GM18907 (cell line): Measurements from ENCODE around the gene NUP62.
A peak's percentile ranks its signal among the peaks of the same experiment; 100 is the strongest.

ENCODE experiments used
- ATAC-seq: cut with Tn5 transposase; IDR thresholded peaks from one replicate; pipeline ENCODE4 v1.9.1; 2021; ENCODE audit warnings: mild to moderate bottlenecking, moderate library complexity; ENCODE audit not compliant: unreplicated experiment

NUP62 gene

GRCh38 chr19:49883094-49883493 is 46.2 kb downstream of the NUP62 start:
- ATAC-seq, result no peak

DNA sequence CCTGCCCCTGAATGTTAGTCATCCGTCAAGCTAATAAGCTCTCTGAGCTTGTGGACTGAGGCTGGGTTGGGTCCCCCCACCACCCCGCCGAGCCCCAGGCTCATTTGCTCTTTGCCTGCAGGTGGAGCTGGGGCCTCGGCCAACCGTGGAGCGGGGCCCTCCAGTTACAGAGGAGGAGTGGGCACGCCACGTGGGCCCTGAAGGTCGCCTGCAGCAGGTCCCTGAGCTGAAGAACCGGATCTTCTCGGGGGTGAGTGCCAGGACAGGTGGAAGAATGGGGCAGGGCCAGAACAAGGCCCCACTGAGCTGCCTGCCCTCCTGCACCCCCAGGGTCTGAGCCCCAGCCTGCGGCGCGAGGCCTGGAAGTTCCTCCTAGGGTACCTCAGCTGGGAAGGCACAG is 46.7 kb downstream of the NUP62 start:
- ATAC-seq, result no peak

DNA sequence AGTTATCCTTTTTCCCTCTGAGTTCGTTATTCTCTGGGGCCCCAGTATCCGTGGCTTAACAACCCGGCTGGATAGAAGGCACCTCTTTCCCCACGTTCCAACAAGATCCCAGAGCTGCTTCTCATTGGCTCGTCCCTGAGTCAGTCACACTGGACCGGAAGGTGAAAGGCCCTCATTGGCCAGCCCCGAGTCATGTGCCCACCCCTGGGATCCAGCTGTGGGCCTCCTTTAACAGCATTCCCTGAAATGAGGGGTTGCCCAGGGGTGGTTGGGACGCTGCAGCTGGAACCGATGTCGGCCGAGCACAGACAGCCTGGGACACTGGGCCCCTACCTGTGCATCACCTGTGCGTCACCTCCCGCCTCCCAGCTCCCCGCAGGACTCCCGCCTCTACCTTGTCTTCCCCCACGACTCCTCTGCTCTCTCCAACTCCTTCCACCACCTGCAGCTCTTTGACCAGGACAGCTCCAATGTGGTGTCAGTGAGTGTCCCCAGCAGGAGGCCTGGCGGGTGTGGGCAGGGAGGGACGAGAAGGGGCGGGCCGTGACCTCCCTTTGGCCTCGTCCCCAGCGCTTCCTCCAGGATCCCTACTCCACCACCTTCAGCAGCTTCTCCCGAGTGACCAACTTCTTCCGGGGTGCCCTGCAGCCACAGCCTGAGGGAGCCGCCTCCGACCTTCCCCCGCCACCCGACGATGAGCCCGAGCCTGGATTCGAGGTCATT is 47.5 kb downstream of the NUP62 start:
- ATAC-seq, result no peak

DNA sequence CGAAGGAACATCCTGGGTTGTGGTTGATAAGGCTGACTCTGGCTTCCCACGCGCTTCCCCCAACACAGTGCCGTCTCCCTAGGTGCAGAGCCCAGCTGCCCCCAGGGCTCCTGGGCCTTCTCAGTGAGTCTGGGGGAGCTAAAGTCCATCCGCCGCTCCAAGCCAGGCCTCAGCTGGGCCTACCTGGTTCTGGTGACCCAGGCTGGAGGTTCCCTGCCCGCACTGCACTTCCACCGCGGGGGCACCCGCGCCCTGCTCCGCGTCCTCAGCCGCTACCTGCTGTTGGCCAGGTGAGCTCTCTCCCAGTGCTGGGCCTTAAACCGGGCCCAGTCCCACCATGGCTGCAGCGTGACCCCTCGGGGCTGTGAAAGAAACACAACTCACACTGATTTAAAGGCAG is 48.1 kb downstream of the NUP62 start:
- ATAC-seq, result no peak

- ATAC-seq, result no peak
These were observed 49.0 kb downstream of the NUP62 start for GRCh38 chr19:49880162-49880869.

GRCh38 chr19:49879243-49879963 is 49.9 kb downstream of the NUP62 start:
- no peak for ATAC-seq

DNA sequence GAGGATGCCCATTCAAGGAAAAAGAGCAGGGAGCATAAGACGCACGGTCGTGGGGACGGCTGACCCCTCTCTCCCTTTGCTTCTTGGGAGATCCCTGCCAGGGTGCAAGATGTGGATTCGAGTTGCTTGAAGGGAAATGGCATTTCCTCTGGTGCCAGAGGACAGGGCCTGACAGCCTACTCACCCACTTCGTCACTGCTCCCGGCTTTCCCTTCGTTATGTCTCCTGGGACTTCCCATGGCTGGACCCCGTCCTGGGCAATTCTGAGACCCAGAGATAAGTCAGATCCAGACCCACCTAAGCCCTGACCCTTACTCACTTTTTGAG is 50.6 kb downstream of the NUP62 start:
- ATAC-seq, result no peak

DNA sequence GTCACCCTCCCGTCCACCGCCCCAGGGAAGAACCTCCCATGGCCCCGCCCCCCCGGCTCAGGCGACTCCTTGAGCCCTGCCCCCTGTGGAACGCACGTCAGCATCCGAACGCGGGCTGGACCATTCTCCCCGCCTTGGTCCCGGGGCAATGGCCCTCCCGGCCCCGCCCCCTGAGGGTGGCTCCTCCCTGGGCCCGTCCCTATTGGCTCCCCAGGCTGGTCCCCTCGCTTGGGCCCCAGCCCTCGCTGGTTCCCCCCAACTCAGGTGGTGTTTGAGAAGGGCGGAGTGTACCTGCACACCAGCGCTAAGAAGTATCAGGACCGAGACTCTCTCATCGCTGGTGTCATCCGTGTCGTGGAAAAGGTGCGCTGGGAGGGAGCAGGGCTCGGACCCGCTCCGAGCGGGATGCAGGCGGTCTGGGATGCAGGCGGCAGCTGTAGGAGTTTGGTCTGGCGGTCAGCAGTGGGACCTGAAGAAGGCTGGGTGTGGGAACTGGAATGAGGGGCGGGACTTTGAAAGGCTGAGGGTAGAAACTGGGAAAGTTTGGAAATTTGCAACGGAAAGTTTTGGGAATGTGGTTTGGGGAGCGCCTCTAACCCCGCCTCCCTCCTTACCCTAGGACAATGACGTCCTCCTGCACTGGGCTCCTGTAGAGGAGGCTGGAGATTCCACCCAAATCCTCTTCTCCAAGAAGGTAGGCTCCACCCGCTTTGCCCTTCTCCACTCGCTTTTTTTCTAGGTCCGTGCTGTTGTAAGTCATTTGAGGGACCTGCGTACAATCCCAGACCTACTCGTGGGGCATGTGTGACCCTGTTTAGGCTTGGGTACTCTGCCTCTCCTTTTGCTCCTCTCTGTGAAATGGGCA is 51.2 kb downstream of the NUP62 start:
- peak; percentile 35 for ATAC-seq

DNA sequence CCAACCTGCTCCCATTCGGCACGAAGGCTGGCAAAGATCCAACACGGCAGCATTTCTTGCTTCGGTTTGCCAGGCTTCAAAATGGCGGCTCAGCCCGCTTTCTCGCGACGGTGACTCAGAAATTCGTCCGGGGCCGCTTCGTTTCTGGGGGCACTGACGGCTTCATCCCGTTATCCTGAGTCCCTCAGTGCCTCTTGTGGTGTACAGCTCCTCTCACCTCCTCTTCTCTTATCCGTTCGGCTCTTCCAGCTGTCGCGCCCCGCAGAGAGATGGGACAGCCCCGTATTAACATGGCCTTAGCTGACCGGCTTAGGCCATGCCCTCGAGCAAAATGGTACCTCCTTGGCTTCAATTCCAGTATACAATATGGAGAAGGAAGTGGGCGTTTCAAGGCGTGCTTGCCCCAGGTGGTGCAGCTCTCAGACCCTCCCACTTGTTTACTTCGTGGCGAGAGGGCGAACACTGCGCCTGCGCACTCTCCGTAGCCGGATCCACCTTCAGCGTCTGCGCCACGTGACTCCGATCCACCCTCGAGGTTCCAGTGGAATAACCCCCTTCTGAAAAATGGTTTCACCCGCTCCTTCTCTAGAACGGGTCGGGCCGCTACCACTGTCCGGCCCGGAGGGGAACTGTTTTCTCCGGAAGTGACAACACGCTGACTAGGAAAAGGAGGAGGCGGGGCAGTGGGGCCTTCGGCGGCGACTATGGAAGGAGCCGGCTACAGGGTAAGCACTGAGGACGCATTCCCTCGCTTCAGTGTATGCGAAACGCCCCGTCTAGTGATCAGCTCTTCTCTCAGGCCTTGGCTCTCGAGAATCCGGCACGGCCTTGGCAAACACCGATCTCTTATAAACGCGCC is 52.1 kb downstream of the NUP62 start, which contains the start of the genes AKT1S1 and TBC1D17:
Gene AKT1S1 (minus strand): TSS at position 336 of the 859 bp plus-strand sequence. CDS start 4,060 bp downstream, outside the sequence.
Gene TBC1D17 (plus strand): TSS at position 683 of the 859 bp plus-strand sequence. CDS start 22 bp downstream, at position 705.
- peak; percentile 67 for ATAC-seq

GRCh38 chr19:49876422-49877019 is 52.8 kb downstream of the NUP62 start:
- peak; percentile 52 for ATAC-seq

GRCh38 chr19:49875857-49876421 is 53.4 kb downstream of the NUP62 start:
- ATAC-seq, result no peak

GRCh38 chr19:49875177-49875576 is 54.1 kb downstream of the NUP62 start:
- no peak for ATAC-seq

- no peak for ATAC-seq
These were observed 54.7 kb downstream of the NUP62 start for GRCh38 chr19:49874503-49875157.

GRCh38 chr19:49873834-49874233 is 55.5 kb downstream of the NUP62 start:
- no peak for ATAC-seq

DNA sequence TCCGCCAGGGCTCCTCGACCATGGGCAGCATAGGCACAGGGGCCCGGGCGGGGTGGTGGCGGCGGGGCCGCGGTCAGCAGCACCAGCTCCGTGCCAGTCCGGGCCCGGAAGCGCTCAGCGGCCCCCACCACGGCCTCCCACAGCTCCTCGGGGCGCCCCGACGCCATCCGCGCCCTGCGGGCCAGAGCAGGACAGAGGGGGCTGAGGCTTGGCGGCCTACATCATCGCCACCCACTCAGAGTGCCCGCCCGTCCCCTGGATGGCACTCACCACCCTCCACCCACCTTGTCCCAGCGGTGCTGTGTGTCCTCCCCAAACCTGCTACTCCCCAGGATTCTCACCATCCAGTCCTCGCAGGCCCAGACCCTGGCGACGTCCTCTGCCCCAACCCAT is 56.2 kb downstream of the NUP62 start:
- no peak for ATAC-seq

- no peak for ATAC-seq
These were observed 56.8 kb downstream of the NUP62 start for GRCh38 chr19:49872245-49873128.

- ATAC-seq, result no peak
These were observed 57.8 kb downstream of the NUP62 start for GRCh38 chr19:49871349-49871985.
